Measurements from ENCODE around the gene PLRG1.

Gene PLRG1

DNA sequence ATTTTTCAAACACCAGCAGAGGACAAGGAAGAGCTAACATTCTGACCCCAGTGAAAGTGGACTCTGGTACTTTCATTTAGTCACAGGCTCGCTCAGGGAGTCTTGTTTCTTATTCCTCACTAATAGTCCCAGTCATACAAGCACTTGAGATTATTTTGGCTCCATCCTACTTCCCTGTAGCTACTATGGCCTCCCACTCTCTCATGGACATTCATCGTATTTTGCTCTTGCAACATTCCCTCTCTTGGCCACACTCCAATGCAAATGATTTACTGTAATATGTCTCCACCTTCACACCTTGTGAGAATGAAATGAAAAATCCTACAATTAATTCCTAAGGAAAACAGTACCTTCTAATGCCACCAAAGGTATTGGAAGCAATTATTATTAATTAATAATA, 21.3 kb downstream of the PLRG1 start:
- no peak for TF ChIP-seq JUND (IDR thresholded peaks at IDR 0.05; ENCODE audit: low read depth)
- DNase-seq (ENCODE audit: low read depth in 1 of 2, low spot score in 1 of 2), result peak in 1 of 2 experiments; percentile 6
- in situ Hi-C loops (cut with HindIII; ENCODE audit: low pct_unique_long_range_greater_than_20kb, low sequenced_read_pairs), result no loop called here

DNA sequence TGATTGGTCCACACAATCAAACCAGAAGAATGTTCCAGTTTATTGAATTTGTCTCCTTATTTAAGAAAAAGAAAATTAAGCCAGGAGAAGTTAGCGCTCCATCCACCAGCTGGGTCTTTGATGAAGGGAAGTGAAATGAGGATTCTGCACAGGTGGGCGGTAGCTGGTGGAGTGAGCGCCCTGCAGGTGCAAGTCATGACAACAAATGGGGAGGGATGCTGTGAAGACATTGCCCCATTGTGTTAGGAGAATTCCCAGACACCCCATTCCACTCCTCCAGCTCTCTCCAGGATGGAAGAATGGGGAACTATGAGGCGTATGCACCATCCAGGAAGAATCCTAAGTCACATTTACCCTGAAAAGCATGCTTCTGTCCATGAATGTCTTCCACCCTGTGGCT, 22.9 kb downstream of the PLRG1 start:
- in situ Hi-C loops (cut with HindIII; ENCODE audit: low pct_unique_long_range_greater_than_20kb, low sequenced_read_pairs), result no loop called here
- no peak for DNase-seq (ENCODE audit: low read depth in 1 of 2, low spot score in 1 of 2)
- no peak for TF ChIP-seq JUND (IDR thresholded peaks at IDR 0.05; ENCODE audit: low read depth)

DNA sequence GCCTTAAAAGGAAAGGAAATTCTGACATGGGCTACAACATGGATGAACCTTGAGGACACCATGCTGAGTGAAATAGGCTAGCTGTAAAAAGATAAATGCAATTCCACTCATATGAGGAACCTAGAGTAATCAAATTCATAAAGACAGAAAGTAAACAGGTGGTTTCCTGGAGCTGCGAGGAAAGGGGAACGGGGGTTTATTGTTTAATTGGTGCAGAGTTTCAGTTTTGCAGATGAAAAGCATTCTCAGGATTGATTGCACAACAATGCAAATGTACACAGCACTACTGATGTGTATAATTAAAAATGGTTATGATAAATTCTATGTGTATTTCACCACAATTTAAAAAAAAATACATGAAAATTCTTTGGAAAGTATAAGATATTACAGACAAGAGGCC, 24.0 kb downstream of the PLRG1 start:
- TF ChIP-seq JUND (IDR thresholded peaks at IDR 0.05; ENCODE audit: low read depth), result no peak
- no peak for DNase-seq (ENCODE audit: low read depth in 1 of 2, low spot score in 1 of 2)
- in situ Hi-C loops (cut with HindIII; ENCODE audit: low pct_unique_long_range_greater_than_20kb, low sequenced_read_pairs), result no loop called here

DNA sequence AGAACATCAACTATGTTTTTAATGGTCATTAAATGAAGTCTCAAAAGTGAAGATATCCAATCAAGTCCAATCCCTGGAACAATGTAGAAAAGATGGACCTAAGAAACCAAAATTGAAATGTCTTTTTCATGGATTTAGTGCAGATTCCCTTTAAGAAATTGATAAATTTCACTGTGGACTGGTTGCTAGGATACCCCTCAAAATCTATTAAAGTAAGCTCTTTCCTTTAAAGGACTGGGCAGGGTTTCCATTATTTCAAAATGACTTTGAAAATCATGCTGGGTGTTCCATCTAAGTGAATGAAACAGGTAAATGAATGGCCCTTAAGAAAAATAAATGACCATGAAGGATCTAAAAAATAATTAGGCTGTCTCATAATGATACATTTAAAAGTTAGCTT, 28.6 kb downstream of the PLRG1 start:
- DNase-seq (ENCODE audit: low read depth in 1 of 2, low spot score in 1 of 2), result no peak
- no peak for TF ChIP-seq JUND (IDR thresholded peaks at IDR 0.05; ENCODE audit: low read depth)
- in situ Hi-C loops (cut with HindIII; ENCODE audit: low pct_unique_long_range_greater_than_20kb, low sequenced_read_pairs), result no loop called here

DNA sequence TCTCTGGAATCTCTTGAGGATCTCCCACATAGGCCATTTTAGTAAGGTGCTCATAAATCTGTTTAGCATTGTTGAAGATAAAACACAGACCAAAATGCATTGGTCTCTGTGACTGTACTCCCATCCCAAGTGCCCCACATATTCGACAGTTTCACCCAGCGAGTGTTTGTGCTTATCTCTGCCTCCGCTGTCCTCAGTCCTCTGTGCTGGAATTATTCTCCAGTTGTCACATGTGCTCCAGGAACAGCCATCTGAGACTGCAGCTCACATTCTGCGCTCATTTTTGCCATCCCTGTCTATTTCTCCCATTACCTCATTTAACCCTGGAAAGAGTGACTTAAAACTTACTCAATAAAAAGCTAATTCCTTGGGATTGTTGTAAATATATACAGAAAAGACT, 31.0 kb downstream of the PLRG1 start:
- no peak for TF ChIP-seq JUND (IDR thresholded peaks at IDR 0.05; ENCODE audit: low read depth)
- in situ Hi-C loops (cut with HindIII; ENCODE audit: low pct_unique_long_range_greater_than_20kb, low sequenced_read_pairs), result no loop called here
- DNase-seq (ENCODE audit: low read depth in 1 of 2, low spot score in 1 of 2), result no peak

DNA sequence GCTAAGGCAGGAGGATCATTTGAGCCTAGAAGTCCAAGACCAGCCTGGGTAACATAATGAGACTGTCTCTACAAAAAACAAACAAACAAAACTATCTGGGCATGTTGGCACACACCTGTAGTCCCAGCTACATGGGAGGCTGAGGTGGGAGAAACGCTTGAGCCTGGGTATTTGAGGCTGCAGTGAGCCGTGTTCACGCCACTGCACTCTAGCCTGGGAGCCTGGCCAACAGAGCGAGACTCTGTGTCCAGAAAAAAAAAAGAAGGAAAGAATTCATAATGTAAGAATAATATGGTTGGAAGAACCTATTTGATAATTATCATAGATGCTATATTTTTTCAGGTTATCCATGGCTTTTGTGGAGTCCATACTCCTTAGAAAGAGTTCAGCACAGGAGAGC, 32.6 kb downstream of the PLRG1 start:
- no peak for DNase-seq (ENCODE audit: low read depth in 1 of 2, low spot score in 1 of 2)
- no peak for TF ChIP-seq JUND (IDR thresholded peaks at IDR 0.05; ENCODE audit: low read depth)
- in situ Hi-C loops (cut with HindIII; ENCODE audit: low pct_unique_long_range_greater_than_20kb, low sequenced_read_pairs), result no loop called here

DNA sequence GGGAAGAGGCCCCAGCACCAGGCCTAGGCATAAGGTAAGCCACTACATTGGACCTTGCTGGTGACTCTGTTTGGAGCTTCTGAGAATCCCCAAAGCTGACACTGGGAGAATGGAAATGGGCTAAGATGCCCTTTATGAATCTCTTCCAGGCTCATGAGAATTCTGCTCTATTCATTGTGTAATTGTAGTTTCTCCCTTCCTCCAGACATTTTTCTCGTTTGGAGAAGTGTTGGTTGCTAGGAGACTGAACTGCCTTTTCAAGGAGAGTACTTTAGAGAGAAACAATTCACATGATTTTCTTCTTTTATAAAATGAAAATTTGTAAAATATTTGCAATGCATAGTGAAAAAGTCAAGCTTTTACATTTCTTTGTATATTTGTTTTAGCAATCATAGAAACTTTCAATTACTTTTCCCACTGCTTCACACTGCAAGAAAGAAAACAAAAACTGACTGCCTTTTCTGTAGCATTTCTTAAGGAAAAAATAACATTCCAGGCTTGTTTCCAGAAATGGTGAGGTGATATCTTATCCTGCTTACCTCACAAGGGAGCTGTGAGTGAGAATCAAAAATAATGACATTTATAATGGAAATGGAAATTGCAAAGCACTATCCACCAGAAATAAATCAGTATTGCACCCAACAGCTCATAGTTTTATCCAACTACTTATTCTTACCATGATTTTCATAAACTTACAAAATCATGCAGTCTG, 33.7 kb downstream of the PLRG1 start:
- in situ Hi-C loops (cut with HindIII; ENCODE audit: low pct_unique_long_range_greater_than_20kb, low sequenced_read_pairs), result no loop called here
- no peak for TF ChIP-seq JUND (IDR thresholded peaks at IDR 0.05; ENCODE audit: low read depth)
- DNase-seq (ENCODE audit: low read depth in 1 of 2, low spot score in 1 of 2), result no peak

DNA sequence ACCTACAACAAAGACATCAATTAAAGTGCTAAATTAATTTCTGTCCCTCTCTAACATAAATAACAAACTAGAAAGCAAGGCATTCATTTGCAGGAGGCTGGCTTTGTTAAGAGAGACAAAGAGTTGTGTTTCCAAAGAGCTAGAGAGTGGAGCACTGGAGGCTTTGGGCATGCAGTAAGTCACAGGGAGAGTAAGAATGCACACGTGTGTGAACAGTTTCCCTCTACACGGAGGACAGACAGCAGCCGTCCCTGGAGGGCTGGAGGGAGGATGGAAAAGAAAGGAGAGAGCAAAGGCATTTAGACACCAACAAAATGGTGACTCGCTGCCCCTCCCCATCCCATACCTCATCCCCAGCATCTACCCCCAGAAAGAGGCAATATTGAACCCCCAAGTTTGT, 38.2 kb downstream of the PLRG1 start:
- no peak for DNase-seq (ENCODE audit: low read depth in 1 of 2, low spot score in 1 of 2)
- in situ Hi-C loops (cut with HindIII; ENCODE audit: low pct_unique_long_range_greater_than_20kb, low sequenced_read_pairs), result no loop called here
- no peak for TF ChIP-seq JUND (IDR thresholded peaks at IDR 0.05; ENCODE audit: low read depth)

DNA sequence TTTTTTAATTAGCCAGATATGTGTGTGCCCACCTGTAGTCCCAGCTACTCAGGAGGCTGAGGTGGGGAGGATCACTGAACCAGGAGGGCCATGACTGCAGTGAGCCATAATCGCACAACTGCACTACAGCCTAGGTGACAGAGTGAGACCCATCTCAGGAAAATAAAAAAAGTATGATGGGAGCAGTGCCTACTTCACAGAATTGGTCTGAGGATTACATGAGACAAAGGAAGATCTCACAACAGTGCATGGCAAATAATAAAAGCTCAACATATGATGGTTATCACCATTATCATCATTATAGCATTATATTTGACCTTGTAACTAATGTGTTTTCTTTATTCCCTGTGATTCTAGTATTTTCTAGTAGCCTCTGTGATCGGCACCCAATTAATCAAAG, 38.7 kb downstream of the PLRG1 start:
- no peak for DNase-seq (ENCODE audit: low read depth in 1 of 2, low spot score in 1 of 2)
- TF ChIP-seq JUND (IDR thresholded peaks at IDR 0.05; ENCODE audit: low read depth), result no peak
- in situ Hi-C loops (cut with HindIII; ENCODE audit: low pct_unique_long_range_greater_than_20kb, low sequenced_read_pairs), result no loop called here

DNA sequence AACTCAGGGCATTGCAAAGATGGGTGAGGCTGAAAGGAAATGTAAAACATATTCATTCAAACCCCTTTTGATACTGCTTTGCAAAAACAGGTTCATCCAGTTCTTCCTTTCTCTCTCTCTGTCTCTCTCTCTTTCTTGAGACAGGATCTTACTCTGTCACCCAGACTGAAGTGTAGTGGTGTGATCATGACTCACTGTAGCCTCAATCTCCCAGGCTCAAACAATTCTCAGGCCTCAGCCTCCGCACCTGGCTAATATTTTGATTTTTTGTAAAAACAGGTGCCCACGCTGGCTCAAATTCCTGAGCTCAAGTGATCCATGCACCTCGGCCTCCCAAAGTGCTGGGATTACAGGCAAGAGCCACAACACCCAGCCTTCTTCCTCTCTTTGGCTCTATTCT, 43.0 kb downstream of the PLRG1 start:
- peak in 1 of 2 experiments; percentile 28 for DNase-seq (ENCODE audit: low read depth in 1 of 2, low spot score in 1 of 2)
- in situ Hi-C loops (cut with HindIII; ENCODE audit: low pct_unique_long_range_greater_than_20kb, low sequenced_read_pairs), result no loop called here
- no peak for TF ChIP-seq JUND (IDR thresholded peaks at IDR 0.05; ENCODE audit: low read depth)

DNA sequence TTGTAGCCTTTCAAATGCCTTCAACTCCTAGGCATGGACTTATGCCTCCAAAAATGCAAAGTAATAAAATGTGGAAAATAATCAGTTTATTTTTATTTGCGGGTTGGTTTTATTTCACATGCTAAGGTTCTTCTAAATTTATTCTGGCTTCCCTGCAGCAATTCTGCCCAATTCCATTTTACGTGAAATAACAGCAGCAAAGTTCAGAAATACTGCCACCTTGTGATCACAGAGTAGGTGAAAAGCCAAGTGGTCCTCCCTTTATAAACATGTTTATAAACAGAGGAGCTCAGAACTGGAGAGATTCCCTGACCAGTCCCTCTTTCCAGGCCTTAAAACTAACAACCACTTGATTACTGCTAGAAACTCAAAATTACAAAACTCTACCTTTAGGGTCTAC, 43.9 kb downstream of the PLRG1 start:
- TF ChIP-seq JUND (IDR thresholded peaks at IDR 0.05; ENCODE audit: low read depth), result no peak
- peak in 1 of 2 experiments; percentile 53 for DNase-seq (ENCODE audit: low read depth in 1 of 2, low spot score in 1 of 2)
- in situ Hi-C loops (cut with HindIII; ENCODE audit: low pct_unique_long_range_greater_than_20kb, low sequenced_read_pairs), result no loop called here

DNA sequence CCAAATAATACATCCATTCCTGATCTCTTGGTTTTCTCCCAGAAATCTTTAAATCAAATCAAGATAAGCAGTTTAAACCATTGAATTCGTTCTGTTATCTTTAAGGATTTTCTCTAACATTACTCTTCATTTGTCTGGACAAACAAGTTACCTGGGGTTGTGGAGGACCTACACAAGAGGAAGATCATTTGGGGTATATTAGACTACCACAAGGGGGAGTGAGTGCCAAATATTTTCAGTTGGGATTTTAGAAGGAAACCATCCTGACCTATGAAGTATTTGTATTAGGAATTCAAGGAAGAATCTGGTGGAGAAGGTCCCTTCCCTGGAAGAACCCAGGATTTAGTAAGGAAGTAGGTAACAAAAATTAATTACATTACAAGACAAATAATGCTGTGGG, 46.6 kb downstream of the PLRG1 start:
- no peak for TF ChIP-seq JUND (IDR thresholded peaks at IDR 0.05; ENCODE audit: low read depth)
- in situ Hi-C loops (cut with HindIII; ENCODE audit: low pct_unique_long_range_greater_than_20kb, low sequenced_read_pairs), result no loop called here
- DNase-seq (ENCODE audit: low read depth in 1 of 2, low spot score in 1 of 2), result peak in 1 of 2 experiments; percentile 56

DNA sequence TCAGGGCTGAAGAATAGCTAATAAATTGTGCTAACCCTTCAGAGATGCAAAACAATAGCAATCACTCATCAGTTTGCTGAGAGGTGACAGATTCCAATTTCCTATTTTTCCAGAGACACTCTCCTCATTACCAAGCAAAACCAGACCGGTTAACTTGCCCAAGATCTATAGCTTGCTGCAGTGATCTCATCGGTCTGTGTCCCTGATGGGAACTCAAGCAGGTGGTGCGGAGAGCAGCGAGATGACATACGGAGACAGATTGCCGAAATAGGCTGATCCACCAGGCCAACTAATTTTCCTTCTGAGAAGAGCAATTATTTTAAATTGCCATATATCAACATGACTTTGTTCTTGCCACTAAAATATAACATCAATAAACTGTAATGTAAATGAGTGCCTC, 48.1 kb downstream of the PLRG1 start:
- DNase-seq (ENCODE audit: low read depth in 1 of 2, low spot score in 1 of 2), result no peak

DNA sequence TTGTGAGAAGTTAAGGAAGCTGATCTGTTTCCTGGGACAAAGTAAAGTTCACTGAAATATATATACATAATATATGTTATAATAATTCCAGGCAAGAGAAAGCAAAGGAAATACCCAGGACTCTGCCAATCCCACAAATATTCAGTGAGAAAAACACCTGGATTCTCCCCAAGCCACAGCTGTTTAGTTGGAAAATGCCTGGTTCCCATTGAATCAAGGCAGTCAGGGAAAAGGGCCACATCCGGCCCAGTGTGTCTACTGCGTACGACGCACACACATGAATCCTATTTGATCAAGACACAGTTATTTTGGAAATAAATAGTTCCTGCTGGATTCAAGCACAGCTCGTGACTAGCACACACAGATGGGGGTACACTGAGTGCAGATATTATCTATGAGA, 52.3 kb downstream of the PLRG1 start:
- in situ Hi-C loops (cut with HindIII; ENCODE audit: low pct_unique_long_range_greater_than_20kb, low sequenced_read_pairs), result no loop called here
- TF ChIP-seq JUND (IDR thresholded peaks at IDR 0.05; ENCODE audit: low read depth), result no peak
- DNase-seq (ENCODE audit: low read depth in 1 of 2, low spot score in 1 of 2), result no peak

More for the DNA sequence above, 48.1 kb downstream of the PLRG1 start:
- no peak for TF ChIP-seq JUND (IDR thresholded peaks at IDR 0.05; ENCODE audit: low read depth)
- in situ Hi-C loops (cut with HindIII; ENCODE audit: low pct_unique_long_range_greater_than_20kb, low sequenced_read_pairs), result no loop called here

Measured in T47D (cell line).